ENCODE results near the gene SLC35E3. TPM values are rescaled to one million over a fixed set of nuclear protein-coding genes. Genes with fewer than 3 reads are reported as not detected.
"Not testable (repeated sequence)": the region's sequence is repeated elsewhere in the genome, so short reads cannot be mapped to it uniquely, and the experiment has no call there.

SLC35E3 gene
- total and polyA plus RNA-seq, 2 experiments from 2014 or later: 1.9 to 16.2 TPM

- 82 to 84% methylated on average over 5 of the region's 5 CpGs for WGBS, 2 experiments (ENCODE audit: low coverage in 1 of 2, low lambda C conversion rate in 2 of 2, missing lambda C conversion rate in 2 of 2)
- H3K27ac ChIP-seq: peak overlapping the region; percentile 38
- peaks cover 13% of the 10 kb centered on the region for H3K4me1 ChIP-seq (ENCODE audit: insufficient read depth)
- H3K4me3 ChIP-seq: no peak overlapping the region
- H3K9me3 ChIP-seq (ENCODE audit: low read depth): no peaks in the 10 kb centered on the region
- H2AFZ ChIP-seq: no peak overlapping the region
- peaks cover 6% of the 10 kb centered on the region for H3K79me2 ChIP-seq (ENCODE audit: insufficient read depth)
- no peaks in the 10 kb centered on the region for H4K20me1 ChIP-seq (ENCODE audit: insufficient read depth)
- DNase-seq: no peak
- peaks cover under 1% of the 10 kb centered on the region; the same call in 1 of the 2 replicates for H3K36me3 ChIP-seq (ENCODE audit: low read depth)
- in situ Hi-C loops (cut with MboI): no loop called here
- peaks cover 19% of the 10 kb centered on the region for H3F3A ChIP-seq (ENCODE audit: insufficient read depth)
- H3K4me2 ChIP-seq (ENCODE audit: unreplicated experiment): no peak overlapping the region
- no peak overlapping the region for H3K9ac ChIP-seq
- no peaks in the 10 kb centered on the region for H3K9me2 ChIP-seq (ENCODE audit: insufficient read depth)
- TF ChIP-seq EZH2 (IDR thresholded peaks at IDR 0.05; ENCODE audit: insufficient read depth, poor library complexity, severe bottlenecking) (no peak), EZH2phosphoT487 (IDR thresholded peaks at IDR 0.05; ENCODE audit: insufficient read depth, low read depth) (no peak)
- no peaks in the 10 kb centered on the region for H3K27me3 ChIP-seq (replicated peaks; ENCODE audit: insufficient read depth)
These were observed 58.1 kb downstream of the SLC35E3 start for GRCh38 chr12:68803948-68804656.

GRCh38 chr12:68804657-68805591 lies 58.9 kb downstream of the SLC35E3 start:
- Histone ChIP-seq H3K4me2 (ENCODE audit: unreplicated experiment) (no peak overlapping the region), H3K27me3 (replicated peaks; ENCODE audit: insufficient read depth) (no peaks in the 10 kb centered on the region), H3K9me2 (ENCODE audit: insufficient read depth) (no peaks in the 10 kb centered on the region), H3F3A (ENCODE audit: insufficient read depth) (peaks cover 27% of the 10 kb centered on the region), H3K9ac (no peak overlapping the region), H3K27ac (no peak overlapping the region), H2AFZ (no peak overlapping the region), H4K20me1 (ENCODE audit: insufficient read depth) (no peaks in the 10 kb centered on the region), H3K36me3 (ENCODE audit: low read depth) (peaks cover 9% of the 10 kb centered on the region), H3K79me2 (ENCODE audit: insufficient read depth) (peaks cover 15% of the 10 kb centered on the region), H3K9me3 (ENCODE audit: low read depth) (no peaks in the 10 kb centered on the region), H3K4me1 (ENCODE audit: insufficient read depth) (peaks cover 13% of the 10 kb centered on the region), H3K4me3 (no peak overlapping the region)
- DNase-seq: no peak
- WGBS, 2 experiments (ENCODE audit: low coverage in 1 of 2, low lambda C conversion rate in 2 of 2, missing lambda C conversion rate in 2 of 2): 94 to 96% methylated on average over 32 of the region's 32 CpGs
- TF ChIP-seq EZH2phosphoT487 (IDR thresholded peaks at IDR 0.05; ENCODE audit: insufficient read depth, low read depth): no peak
- TF ChIP-seq EZH2 (IDR thresholded peaks at IDR 0.05; ENCODE audit: insufficient read depth, poor library complexity, severe bottlenecking): no peak
- in situ Hi-C loops (cut with MboI): no loop called here

- Histone ChIP-seq H3K4me2 (ENCODE audit: unreplicated experiment) (no peak overlapping the region), H3K9me2 (ENCODE audit: insufficient read depth) (no peaks in the 10 kb centered on the region), H3K27me3 (replicated peaks; ENCODE audit: insufficient read depth) (no peaks in the 10 kb centered on the region), H3K9ac (no peak overlapping the region), H3K9me3 (ENCODE audit: low read depth) (no peaks in the 10 kb centered on the region), H3K4me1 (ENCODE audit: insufficient read depth) (peaks cover 13% of the 10 kb centered on the region), H3K36me3 (ENCODE audit: low read depth) (peaks cover 15% of the 10 kb centered on the region), H2AFZ (0 out of 2 replicates have a peak overlapping the region, but pooled peaks have one; percentile 13), H4K20me1 (ENCODE audit: insufficient read depth) (no peaks in the 10 kb centered on the region), H3K27ac (no peak overlapping the region), H3F3A (ENCODE audit: insufficient read depth) (peaks cover 29% of the 10 kb centered on the region), H3K4me3 (no peak overlapping the region), H3K79me2 (ENCODE audit: insufficient read depth) (peaks cover 22% of the 10 kb centered on the region)
- DNase-seq: peak; percentile 63
- WGBS, 2 experiments (ENCODE audit: low coverage in 1 of 2, low lambda C conversion rate in 2 of 2, missing lambda C conversion rate in 2 of 2): 76 to 77% methylated on average over 7 of the region's 7 CpGs
- in situ Hi-C loops (cut with MboI): no loop called here
- TF ChIP-seq EZH2phosphoT487 (IDR thresholded peaks at IDR 0.05; ENCODE audit: insufficient read depth, low read depth) (no peak), EZH2 (IDR thresholded peaks at IDR 0.05; ENCODE audit: insufficient read depth, poor library complexity, severe bottlenecking) (no peak)
These were observed 59.7 kb downstream of the SLC35E3 start for GRCh38 chr12:68805592-68806120.

GRCh38 chr12:68806488-68807237 lies 60.7 kb downstream of the SLC35E3 start:
- in situ Hi-C loops (cut with MboI): no loop called here
- H3K9ac ChIP-seq: peak overlapping the region; percentile 100; the same call in 1 of the 2 replicates
- no peaks in the 10 kb centered on the region for H3K9me3 ChIP-seq (ENCODE audit: low read depth)
- peaks cover 25% of the 10 kb centered on the region for H3K36me3 ChIP-seq (ENCODE audit: low read depth)
- H3K27me3 ChIP-seq (replicated peaks; ENCODE audit: insufficient read depth): no peaks in the 10 kb centered on the region
- TF ChIP-seq EZH2 (IDR thresholded peaks at IDR 0.05; ENCODE audit: insufficient read depth, poor library complexity, severe bottlenecking) (no peak), EZH2phosphoT487 (IDR thresholded peaks at IDR 0.05; ENCODE audit: insufficient read depth, low read depth) (no peak)
- no peaks in the 10 kb centered on the region for H3K9me2 ChIP-seq (ENCODE audit: insufficient read depth)
- peaks cover 37% of the 10 kb centered on the region for H3F3A ChIP-seq (ENCODE audit: insufficient read depth)
- H3K4me1 ChIP-seq (ENCODE audit: insufficient read depth): peaks cover 19% of the 10 kb centered on the region
- no peak overlapping the region for H3K4me3 ChIP-seq
- H4K20me1 ChIP-seq (ENCODE audit: insufficient read depth): no peaks in the 10 kb centered on the region
- H2AFZ ChIP-seq: peak overlapping the region; percentile 93
- no peak overlapping the region for H3K4me2 ChIP-seq (ENCODE audit: unreplicated experiment)
- peaks cover 32% of the 10 kb centered on the region for H3K79me2 ChIP-seq (ENCODE audit: insufficient read depth)
- WGBS, 2 experiments (ENCODE audit: low coverage in 1 of 2, low lambda C conversion rate in 2 of 2, missing lambda C conversion rate in 2 of 2): 89 to 90% methylated on average over 18 of the region's 18 CpGs
- DNase-seq: peak; percentile 41
- peak overlapping the region; percentile 99 for H3K27ac ChIP-seq

GRCh38 chr12:68807274-68807575 lies 61.2 kb downstream of the SLC35E3 start:
- 24 to 30% methylated on average over 10 of the region's 10 CpGs for WGBS, 2 experiments (ENCODE audit: low coverage in 1 of 2, low lambda C conversion rate in 2 of 2, missing lambda C conversion rate in 2 of 2)

More at GRCh38 chr12:68807274-68807575, 61.2 kb downstream of the SLC35E3 start:
- H3K9me2 ChIP-seq (ENCODE audit: insufficient read depth); DNase-seq; H3K9me3 ChIP-seq (ENCODE audit: low read depth); in situ Hi-C loops (cut with MboI); H3K27me3 ChIP-seq (replicated peaks; ENCODE audit: insufficient read depth); H4K20me1 ChIP-seq (ENCODE audit: insufficient read depth): not testable (repeated sequence)
- Histone ChIP-seq H3K9ac (peak overlapping the region; percentile 100), H2AFZ (peak overlapping the region; percentile 93), H3K27ac (peak overlapping the region; percentile 99), H3K4me1 (ENCODE audit: insufficient read depth) (peaks cover 19% of the 10 kb centered on the region), H3K36me3 (ENCODE audit: low read depth) (peaks cover 30% of the 10 kb centered on the region), H3K4me3 (peak overlapping the region; percentile 92), H3K79me2 (ENCODE audit: insufficient read depth) (peaks cover 38% of the 10 kb centered on the region), H3F3A (ENCODE audit: insufficient read depth) (peaks cover 34% of the 10 kb centered on the region), H3K4me2 (ENCODE audit: unreplicated experiment) (peak overlapping the region; percentile 90)
